Measurements from ENCODE around the gene UGDH. TPM values are rescaled to one million over a fixed set of nuclear protein-coding genes. Genes with fewer than 3 reads are reported as not detected.

UGDH gene
- total and polyA plus RNA-seq, 2 of the 8 experiments (the other 6 are each of a cell fraction or from before 2014, with no cell fraction given), result 32.0 to 128 TPM

DNA sequence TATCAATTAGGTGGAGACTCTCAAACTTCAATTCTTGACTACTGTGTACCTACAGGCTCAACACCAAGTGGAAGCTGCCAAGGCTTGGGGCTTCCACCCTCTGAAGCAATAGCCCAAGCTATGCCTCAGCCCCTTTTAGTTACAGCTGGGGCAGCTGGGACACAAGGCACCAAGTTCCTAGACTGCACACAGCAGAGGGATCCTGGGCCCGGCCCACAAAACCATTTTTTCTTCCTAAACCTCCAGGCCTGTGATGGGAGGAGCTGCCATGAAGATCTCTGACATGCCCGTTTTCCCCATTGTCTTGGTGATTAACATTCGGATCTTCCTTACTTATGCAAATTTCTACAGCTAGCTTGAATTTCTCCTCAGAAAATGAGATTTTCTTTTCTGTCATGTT lies 3.4 kb upstream of the UGDH start:
- no peak overlapping the region for H3K27ac ChIP-seq (ENCODE audit: low read depth, low read length)
- H3K23me2 ChIP-seq (ENCODE audit: low read depth, low read length), result 0 out of 2 replicates have a peak, but pooled peaks cover 4% of the 10 kb centered on the region
- H4K5ac ChIP-seq (ENCODE audit: insufficient read length, low read depth, low read length), result no peak overlapping the region
- H3K4me2 ChIP-seq (ENCODE audit: insufficient read depth in 1 of 2, low read depth in 2 of 2, low read length in 2 of 2), result no peak overlapping the region
- no peak overlapping the region for H3K9ac ChIP-seq (replicated peaks in 1 of 4; ENCODE audit: extremely low read depth in 1 of 4, low read depth in 3 of 4, low read length in 3 of 4)
- no peak for TF ChIP-seq JUN (IDR thresholded peaks at IDR 0.05; ENCODE audit: low read depth, low read length)
- peaks cover 2 to 48% (median 22%) of the 10 kb centered on the region in 4 experiments; a peak in 5 of 8 replicates for H3K36me3 ChIP-seq (ENCODE audit: control insufficient read depth in 2 of 4, insufficient read depth in 4 of 4, low read length in 3 of 4)
- peaks cover 25 to 33% of the 10 kb centered on the region in 2 experiments for H3K9me3 ChIP-seq (ENCODE audit: insufficient read depth in 2 of 2, low read depth in 1 of 2, low read length in 1 of 2)
- H2AFZ ChIP-seq (ENCODE audit: low read length), result no peak overlapping the region
- H3K79me1 ChIP-seq (ENCODE audit: low read depth, low read length), result no peaks in the 10 kb centered on the region
- H2BK20ac ChIP-seq (ENCODE audit: low read length), result no peak overlapping the region
- ChIA-PET POLR2A (ENCODE audit: partially characterized antibody) (interaction anchor here (0.5 kb wide), 1 partner anchor 51 kb away, joined by 3 read pairs; no protein-coding TSS in a partner anchor), CTCF (ENCODE audit: partially characterized antibody) (interaction anchor here (0.6 kb wide), 1 partner anchor 66 kb away, joined by 3 read pairs; no protein-coding TSS in a partner anchor)
- no peak overlapping the region for H3K23ac ChIP-seq (ENCODE audit: insufficient read length)
- DNase-seq (ENCODE audit: low read depth in 1 of 2, low spot score in 2 of 2) (no peak), FAIRE-seq (no peak)
- H2AK5ac ChIP-seq (ENCODE audit: low read depth, low read length), result no peak overlapping the region
- no peak overlapping the region for H3K18ac ChIP-seq (ENCODE audit: extremely low read depth, low read length)
- H2BK120ac ChIP-seq (replicated peaks; ENCODE audit: low read depth, low read length), result no peak overlapping the region
- 91% methylated on average over 3 of the region's 3 CpGs; no CpG with 5 or more reads in 1 of the 2 experiments for WGBS, 2 experiments (ENCODE audit: extremely low coverage in 1 of 2, insufficient coverage in 1 of 2, insufficient read length in 1 of 2, insufficient replicate concordance in 2 of 2, low coverage in 1 of 2, low lambda C conversion rate in 2 of 2, missing lambda C conversion rate in 1 of 2)
- H3K79me2 ChIP-seq (ENCODE audit: control insufficient read depth in 1 of 2, insufficient read depth in 2 of 2, low read length in 2 of 2), result peaks cover 3 to 36% of the 10 kb centered on the region in 2 experiments; a peak in 3 of 4 replicates
- H4K20me1 ChIP-seq (replicated peaks in 1 of 2; ENCODE audit: control insufficient read depth in 1 of 2, insufficient read depth in 2 of 2, low read length in 2 of 2), result no peaks in the 10 kb centered on the region
- no peak overlapping the region for H4K8ac ChIP-seq (ENCODE audit: extremely low read depth, insufficient read depth, low read length)
- no peak overlapping the region for H3K4ac ChIP-seq (replicated peaks; ENCODE audit: insufficient read length, low read depth, low read length)
- no peak overlapping the region for H2BK15ac ChIP-seq (ENCODE audit: low read length)
- no peak overlapping the region for H2BK12ac ChIP-seq (ENCODE audit: low read depth, low read length)
- no peaks in the 10 kb centered on the region for H3K27me3 ChIP-seq (replicated peaks in 1 of 4; ENCODE audit: control insufficient read depth in 3 of 4, extremely low read depth in 1 of 4, insufficient read depth in 3 of 4, low read length in 3 of 4)
- no peak overlapping the region for H2BK5ac ChIP-seq (ENCODE audit: low read depth, low read length)
- H3K4me3 ChIP-seq (ENCODE audit: extremely low read depth in 1 of 4, insufficient read depth in 2 of 4, low read depth in 3 of 4, low read length in 4 of 4), result no peak overlapping the region
- H3K4me1 ChIP-seq (replicated peaks in 1 of 4; ENCODE audit: control insufficient read depth in 3 of 4, insufficient read depth in 4 of 4, low read length in 3 of 4), result peaks cover 0 to 3% (median 0%) of the 10 kb centered on the region in 4 experiments; a peak in 2 of 7 replicates
- no peak overlapping the region for H3K14ac ChIP-seq (ENCODE audit: insufficient read length)
- no peak overlapping the region for H4K91ac ChIP-seq (replicated peaks; ENCODE audit: insufficient read length, low read length)
- H3K56ac ChIP-seq (replicated peaks; ENCODE audit: insufficient read length, low read depth, low read length), result no peak overlapping the region

Measured in H1 (cell line).